ENCODE measurements around the gene PTGR2.

DNA sequence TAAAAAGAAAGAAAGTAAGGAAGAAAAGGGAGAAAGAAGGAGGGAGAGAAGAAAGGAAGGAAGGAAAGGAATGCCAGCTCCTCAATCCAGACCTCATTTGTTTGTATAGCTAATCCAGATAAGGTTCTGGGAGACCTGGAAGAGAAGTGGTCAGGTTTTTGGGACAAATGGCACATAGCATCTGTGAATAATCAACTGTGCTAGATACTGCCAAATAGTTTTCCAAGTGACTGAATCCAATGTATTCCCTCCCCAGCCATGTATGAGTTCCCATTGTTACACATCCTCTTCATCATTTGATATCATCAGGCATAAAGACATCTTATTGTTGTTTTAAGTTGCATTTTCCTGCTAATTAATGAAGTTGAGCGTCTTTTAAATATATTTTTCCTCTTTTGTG lies 18.6 kb upstream of the PTGR2 start:
- TF ChIP-seq POLR2AphosphoS5 (IDR thresholded peaks at IDR 0.05; ENCODE audit: low read depth, low read length) (no peak), TAF1 (IDR thresholded peaks at IDR 0.05; ENCODE audit: borderline replicate concordance, insufficient read depth, low read length) (no peak), REST (IDR thresholded peaks at IDR 0.05; ENCODE audit: insufficient read depth in 1 of 2, low read depth in 2 of 2, low read length in 2 of 2) (no peak), SIN3A (IDR thresholded peaks at IDR 0.05; ENCODE audit: borderline replicate concordance, insufficient read depth, low read length) (no peak)

All from PFSK-1 (cell line).